ENCODE measurements around the gene PCDHGB1. TPM values are rescaled to one million over a fixed set of nuclear protein-coding genes. Genes with fewer than 3 reads are reported as not detected.
A peak's percentile ranks its signal among the peaks of the same experiment; 100 is the strongest.

PCDHGB1 gene
- total RNA-seq, 1 donor = 4.2 TPM

DNA sequence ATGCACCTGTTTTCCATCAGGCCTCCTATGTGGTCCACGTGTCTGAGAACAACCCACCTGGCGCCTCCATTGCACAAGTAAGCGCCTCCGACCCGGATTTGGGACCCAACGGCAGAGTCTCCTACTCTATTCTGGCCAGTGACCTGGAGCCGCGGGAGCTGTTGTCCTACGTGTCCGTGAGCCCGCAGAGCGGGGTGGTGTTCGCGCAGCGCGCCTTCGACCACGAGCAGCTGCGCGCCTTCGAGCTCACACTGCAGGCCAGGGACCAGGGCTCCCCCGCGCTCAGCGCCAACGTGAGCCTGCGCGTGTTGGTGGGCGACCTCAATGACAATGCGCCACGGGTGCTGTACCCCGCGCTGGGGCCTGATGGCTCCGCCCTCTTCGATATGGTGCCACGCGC, 1.7 kb downstream of the PCDHGB1 start:
- no peak for DNase-seq (ENCODE audit: low read depth)
- no peak overlapping the region for H3K4me3 ChIP-seq (ENCODE audit: low read depth, low read length)
- TF ChIP-seq, protein P1, sequence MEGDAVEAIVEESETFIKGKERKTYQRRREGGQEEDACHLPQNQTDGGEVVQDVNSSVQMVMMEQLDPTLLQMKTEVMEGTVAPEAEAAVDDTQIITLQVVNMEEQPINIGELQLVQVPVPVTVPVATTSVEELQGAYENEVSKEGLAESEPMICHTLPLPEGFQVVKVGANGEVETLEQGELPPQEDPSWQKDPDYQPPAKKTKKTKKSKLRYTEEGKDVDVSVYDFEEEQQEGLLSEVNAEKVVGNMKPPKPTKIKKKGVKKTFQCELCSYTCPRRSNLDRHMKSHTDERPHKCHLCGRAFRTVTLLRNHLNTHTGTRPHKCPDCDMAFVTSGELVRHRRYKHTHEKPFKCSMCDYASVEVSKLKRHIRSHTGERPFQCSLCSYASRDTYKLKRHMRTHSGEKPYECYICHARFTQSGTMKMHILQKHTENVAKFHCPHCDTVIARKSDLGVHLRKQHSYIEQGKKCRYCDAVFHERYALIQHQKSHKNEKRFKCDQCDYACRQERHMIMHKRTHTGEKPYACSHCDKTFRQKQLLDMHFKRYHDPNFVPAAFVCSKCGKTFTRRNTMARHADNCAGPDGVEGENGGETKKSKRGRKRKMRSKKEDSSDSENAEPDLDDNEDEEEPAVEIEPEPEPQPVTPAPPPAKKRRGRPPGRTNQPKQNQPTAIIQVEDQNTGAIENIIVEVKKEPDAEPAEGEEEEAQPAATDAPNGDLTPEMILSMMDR (IDR thresholded peaks at IDR 0.05; ENCODE audit: insufficient read depth, low read length) = no peak

DNA sequence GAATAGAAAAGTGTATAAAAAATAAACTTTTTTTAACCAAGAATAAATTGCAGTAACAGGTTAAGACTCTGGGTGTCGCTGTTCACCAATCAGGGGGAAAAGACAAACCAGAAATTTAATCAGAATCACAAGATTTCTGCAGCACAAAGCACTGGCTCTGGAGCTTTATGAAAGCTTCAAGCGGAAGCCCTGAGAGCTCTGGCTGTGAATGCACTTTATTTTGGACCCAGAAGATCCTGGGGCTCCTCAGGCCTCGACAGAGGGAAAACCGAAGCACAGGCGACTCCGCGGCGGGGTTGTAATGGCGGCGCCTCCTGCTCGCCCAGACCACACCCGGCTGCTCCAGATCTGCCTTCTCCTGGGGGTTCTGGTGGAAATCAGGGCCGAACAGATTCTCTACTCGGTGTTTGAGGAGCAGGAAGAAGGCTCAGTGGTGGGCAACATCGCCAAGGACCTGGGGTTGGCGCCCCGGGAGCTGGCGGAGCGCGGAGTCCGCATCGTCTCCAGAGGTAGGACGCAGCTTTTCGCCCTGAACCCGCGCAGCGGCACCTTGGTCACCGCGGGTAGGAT, 5.1 kb downstream of the PCDHGB1 start, which contains the start of gene PCDHGA4:
Gene PCDHGA4, plus strand, starts transcription at position 122 of the 570 bp plus-strand sequence. Its CDS starts 87 bp downstream, at position 209.
- TF ChIP-seq, protein P1 (IDR thresholded peaks at IDR 0.05; ENCODE audit: insufficient read depth, low read length) = peak; percentile 52
- H3K4me3 ChIP-seq (ENCODE audit: low read depth, low read length) = peak within 1 kb of the TSS; percentile 46
- peak; percentile 53 for DNase-seq (ENCODE audit: low read depth)

DNA sequence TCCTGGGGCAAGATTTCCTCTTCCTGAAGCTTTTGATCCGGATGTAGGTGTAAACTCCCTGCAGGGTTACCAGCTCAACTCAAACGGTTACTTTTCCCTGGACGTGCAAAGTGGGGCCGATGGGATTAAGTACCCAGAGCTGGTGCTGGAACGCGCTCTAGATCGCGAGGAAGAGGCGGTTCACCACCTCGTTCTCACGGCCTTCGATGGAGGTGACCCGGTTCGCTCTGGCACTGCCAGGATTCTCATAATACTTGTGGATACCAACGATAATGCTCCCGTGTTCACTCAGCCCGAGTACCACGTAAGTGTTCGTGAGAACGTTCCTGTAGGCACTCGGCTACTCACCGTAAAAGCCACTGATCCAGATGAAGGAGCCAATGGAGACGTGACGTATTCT, 5.7 kb downstream of the PCDHGB1 start:
- DNase-seq (ENCODE audit: low read depth) = no peak
- TF ChIP-seq, protein P1 (IDR thresholded peaks at IDR 0.05; ENCODE audit: insufficient read depth, low read length) = no peak
- no peak overlapping the region for H3K4me3 ChIP-seq (ENCODE audit: low read depth, low read length)

DNA sequence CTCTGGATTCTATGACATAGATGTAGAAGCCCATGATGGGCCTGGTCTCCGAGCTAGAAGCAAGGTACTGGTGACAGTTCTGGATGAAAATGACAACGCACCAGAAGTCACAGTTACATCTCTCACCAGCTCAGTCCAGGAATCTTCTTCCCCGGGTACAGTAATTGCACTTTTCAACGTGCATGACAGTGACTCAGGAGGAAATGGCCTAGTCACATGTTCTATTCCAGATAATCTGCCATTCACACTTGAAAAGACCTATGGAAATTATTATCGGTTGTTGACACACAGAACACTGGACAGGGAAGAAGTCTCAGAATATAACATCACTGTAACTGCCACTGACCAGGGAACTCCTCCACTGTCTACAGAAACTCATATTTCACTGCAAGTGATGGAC, 6.2 kb downstream of the PCDHGB1 start:
- no peak overlapping the region for H3K4me3 ChIP-seq (ENCODE audit: low read depth, low read length)
- DNase-seq (ENCODE audit: low read depth) = no peak
- TF ChIP-seq, protein P1 (IDR thresholded peaks at IDR 0.05; ENCODE audit: insufficient read depth, low read length) = no peak

DNA sequence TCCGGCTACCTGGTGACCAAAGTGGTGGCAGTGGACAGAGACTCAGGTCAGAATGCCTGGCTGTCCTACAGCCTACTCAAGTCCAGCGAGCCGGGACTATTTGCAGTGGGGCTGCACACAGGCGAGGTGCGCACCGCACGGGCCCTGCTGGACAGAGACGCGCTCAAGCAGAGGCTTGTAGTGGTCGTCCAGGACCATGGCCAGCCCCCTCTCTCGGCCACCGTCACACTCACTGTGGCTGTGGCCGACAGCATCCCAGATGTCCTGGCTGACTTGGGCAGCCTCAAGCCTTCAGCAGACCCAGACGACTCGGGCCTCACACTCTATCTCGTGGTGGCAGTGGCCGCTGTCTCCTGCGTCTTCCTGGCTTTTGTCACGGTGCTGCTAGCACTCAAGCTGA, 7.1 kb downstream of the PCDHGB1 start:
- H3K4me3 ChIP-seq (ENCODE audit: low read depth, low read length) = no peak overlapping the region
- TF ChIP-seq, protein P1 (IDR thresholded peaks at IDR 0.05; ENCODE audit: insufficient read depth, low read length) = no peak
- DNase-seq (ENCODE audit: low read depth) = no peak

DNA sequence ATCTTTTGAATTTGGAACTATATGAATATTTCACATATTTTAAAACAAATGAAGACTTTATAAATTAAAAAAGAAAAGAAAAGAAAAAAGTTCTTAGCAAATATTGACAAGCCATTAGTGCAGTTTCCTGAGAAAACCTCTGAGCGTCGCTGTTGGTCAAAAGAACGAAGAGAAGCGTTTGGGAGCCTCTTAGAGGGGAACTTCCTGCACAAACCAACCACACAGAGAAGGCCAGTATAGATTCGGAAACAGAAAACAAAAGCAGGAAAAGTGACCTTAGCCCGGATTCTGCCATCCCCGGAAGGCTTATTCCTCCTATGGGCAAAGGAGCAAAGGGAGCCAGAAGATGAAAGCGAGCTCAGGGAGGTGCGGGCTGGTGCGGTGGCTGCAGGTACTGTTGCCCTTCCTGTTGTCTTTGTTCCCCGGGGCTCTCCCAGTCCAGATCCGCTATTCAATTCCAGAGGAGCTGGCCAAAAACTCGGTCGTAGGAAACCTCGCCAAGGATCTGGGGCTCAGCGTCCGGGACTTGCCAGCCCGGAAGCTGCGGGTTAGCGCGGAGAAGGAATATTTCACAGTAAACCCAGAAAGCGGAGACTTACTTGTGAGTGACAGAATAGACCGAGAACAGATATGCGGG, 10.0 kb downstream of the PCDHGB1 start, which contains the start of gene PCDHGB2:
Gene PCDHGB2, plus strand, starts transcription at position 205 of the 637 bp plus-strand sequence. Its CDS starts 142 bp downstream, at position 347.
- TF ChIP-seq, protein P1 (IDR thresholded peaks at IDR 0.05; ENCODE audit: insufficient read depth, low read length) = peak; percentile 55
- peak; percentile 75 for DNase-seq (ENCODE audit: low read depth)
- peak within 1 kb of the TSS; percentile 64 for H3K4me3 ChIP-seq (ENCODE audit: low read depth, low read length)

Measured in fibroblast of the aortic adventitia (primary cell).